GM21737 (cell line): ENCODE results near the gene KRT76.

Source experiments
- ATAC-seq: cut with Tn5 transposase; IDR thresholded peaks from one replicate; pipeline ENCODE4 v1.9.1; 2021; ENCODE audit warnings: mild to moderate bottlenecking, moderate library complexity; ENCODE audit not compliant: unreplicated experiment

The KRT76 gene

DNA sequence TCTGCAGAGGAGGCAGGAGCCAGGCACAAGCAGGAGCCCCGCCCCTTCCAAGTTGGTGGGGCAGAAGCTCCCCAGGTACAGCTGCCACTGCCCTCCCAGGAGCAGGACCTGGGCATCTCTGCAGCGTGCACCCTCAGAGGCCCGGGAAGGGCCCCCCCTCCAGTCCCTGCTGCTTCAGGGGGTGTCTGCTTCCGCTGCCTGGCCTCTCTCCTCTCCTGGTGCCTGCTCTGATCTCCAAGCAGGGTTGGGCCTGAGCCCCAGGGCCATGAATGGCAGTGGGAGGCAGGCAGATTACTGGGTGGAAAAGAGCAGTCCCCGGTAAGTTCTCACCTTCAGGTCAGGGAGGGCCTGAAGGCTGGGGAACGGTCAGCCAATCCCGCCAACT, 35.0 kb downstream of the KRT76 start:
- ATAC-seq = no peak

DNA sequence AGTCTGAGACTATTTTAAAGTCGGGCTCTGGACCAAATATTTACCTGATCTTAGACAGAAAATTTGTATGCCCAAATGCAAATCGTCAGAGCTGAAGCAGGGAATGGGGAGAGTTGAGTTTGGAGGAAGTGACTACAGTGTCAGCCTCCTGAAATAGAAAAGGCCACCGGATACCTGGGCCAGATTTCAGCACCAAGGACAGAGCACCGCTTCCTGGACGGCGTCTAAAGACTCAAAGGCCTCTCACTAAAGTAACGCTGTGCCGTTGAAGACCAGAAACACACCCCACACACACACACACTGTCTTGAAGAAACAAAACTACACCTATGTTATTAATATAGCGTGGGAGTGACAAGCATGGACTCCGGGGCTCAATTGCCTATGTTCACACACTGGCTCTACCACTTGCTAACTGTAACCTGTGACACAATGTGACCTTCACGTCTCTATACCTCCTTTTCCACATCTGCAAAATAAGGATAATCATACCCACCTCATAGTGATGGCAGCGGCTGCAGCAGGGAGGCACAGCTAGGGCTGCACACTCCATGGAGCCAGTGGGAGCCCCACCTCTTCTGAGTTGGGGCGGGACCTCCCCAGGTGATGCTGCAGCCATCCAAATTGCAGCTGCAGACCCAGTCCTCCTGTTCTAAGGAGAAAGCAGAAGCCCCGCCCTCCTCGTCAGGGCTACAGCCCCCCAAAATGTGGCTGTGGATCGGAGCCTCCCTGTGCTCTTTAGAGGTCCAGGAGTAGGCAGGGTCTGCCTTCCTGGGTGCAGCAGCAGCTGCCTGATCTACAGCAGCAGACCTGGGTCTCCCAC, 35.6 kb downstream of the KRT76 start:
- no peak for ATAC-seq

DNA sequence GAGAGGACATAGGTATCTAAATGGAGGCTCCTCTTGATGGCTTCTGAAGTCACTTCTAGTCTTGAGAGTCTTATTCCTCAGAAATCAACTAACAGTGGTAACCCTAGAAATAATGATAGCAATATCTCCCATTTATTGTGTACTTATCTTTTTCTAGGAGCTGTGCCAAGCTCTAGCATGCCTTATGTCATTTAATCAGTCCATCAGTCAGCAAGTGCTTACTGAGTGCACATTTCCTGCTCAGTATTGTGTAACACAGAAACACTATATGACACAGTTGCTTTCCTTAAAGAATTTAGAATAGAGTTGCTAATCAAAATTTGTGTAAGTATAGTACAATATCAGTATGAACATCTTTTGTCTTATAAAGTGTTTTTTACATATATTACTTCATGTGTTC, 36.6 kb downstream of the KRT76 start:
- ATAC-seq = no peak

DNA sequence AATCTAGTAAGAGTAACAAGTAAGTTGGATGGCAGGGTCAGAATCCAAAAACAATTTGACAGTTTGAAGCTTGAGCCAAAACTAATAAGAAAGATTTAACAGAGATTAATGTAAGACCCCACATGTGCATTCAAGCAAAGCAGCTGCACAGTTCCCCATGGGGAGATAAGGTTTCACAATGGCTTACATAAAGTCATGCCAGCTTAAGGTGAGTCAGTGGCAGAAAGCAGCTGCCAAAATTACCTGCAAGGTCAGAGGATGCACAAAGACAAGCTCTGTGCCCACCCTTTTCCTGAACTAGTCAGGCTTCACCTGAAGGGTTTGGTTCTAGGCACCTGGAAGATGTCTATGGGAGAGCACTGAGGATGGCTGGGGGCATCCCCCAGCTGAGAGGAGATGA, 37.2 kb downstream of the KRT76 start:
- ATAC-seq = no peak

DNA sequence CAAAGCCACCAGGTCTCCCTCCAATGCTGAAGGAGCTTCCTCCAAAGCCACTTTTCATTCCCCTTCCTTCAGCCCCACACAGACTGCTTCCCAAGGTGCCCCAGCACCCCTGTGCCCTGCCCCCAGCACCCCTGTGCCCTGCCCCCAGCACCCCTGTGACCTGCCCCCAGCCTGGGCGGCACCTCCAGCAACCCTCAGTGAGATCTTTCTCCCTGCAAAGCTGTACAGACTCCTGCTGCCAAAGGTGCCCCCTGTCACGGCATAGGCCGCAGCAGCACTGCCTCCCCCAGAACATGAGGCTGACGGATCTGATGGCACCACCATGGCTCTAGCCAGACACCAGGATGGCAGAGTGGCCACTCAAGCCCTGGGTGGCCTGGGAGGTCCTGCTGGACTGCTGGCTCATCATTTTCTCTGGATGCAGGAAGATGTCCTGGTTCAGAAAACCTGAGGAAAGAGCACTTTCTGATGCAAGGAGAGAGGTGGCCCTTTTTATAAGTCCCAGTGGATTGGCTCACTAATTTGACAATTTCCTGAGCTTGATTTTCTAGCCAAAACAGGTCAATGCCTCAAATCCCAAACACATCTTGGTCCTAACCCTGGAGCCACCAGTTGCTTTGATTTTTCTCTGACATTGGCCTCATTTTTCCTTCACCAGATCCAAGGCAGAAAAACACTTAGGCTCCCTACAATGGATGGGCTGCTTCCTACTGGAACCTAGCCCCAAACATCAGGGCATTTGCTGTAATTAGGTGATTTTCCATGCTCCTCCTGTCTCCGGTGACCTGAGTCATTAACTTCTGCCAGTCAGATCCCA, 41.1 kb downstream of the KRT76 start:
- ATAC-seq = no peak

DNA sequence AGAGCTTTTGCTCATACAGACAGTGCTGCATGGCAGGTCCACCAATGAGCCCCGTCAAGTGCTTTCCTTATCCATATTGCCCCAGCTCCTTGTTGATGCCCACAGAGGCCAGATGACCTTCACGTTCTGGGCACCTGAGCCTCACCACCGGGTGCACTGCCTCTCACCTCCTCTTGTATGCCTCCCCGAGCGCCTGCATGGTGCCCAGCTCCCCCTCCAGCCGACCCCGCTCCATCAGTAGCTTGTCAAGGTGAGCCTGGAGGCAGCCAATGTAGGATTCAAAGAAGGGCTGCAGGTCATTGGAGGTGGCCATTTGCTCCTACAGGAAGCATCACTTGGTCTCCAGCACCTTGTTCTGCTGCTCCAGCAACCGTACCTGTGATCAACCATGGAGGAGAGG, 42.0 kb downstream of the KRT76 start:
- ATAC-seq = no peak

DNA sequence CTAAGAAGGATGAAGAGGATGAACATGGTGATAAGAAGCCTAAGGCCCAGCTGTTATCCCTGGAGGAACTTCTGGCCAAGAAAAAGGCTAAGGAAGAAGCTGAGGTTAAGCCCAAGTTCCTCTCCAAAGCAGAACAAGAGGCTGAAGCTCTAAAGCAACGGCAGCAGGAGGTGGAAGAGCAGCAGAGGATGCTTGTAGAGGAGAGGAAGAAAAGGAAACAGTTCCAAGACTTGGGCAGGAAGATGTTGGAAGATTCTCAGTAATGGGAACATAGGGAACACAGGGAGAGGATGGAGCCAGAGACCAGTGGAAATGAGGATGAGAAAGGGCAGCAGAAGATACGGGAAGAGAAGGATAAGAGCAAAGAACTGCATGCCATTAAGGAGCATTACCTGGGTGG, 46.4 kb downstream of the KRT76 start:
- ATAC-seq = no peak

DNA sequence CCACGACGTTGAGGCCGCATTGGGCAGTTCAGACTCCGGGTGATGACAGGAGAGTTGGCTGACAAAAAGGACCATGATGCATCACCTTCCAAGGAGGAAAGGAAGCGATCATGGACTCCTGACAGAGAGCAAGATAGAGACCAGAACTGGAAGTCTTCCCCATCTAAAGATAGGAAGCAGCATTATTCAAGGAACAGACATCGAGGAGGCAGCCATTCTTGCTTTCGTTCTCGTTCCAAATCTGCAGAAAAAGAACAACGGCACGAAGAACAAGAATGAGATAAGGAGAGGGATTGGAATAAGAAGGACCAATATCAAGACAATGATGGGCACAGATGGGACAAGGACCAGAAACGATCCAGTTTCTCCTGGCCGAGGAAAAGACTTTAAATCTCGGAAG, 46.8 kb downstream of the KRT76 start:
- no peak for ATAC-seq

DNA sequence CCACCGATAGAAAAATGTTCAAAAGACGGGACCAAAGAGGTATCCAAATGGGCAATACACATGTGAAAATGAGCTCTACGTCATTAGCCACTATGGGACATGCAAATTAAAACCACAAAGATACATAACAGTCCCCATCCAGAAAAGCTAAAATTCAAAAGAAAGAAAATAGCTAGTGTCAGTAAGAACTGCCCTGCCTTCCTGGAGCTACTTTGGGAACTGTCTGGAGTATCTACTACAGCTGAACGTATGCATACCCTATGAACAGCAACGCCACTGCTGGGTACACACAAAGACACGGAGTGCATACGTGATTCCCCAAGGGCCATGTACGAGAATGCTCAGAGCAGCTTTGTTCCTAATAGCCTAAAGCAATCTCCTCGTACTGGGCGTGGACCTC, 48.0 kb downstream of the KRT76 start:
- ATAC-seq = no peak

DNA sequence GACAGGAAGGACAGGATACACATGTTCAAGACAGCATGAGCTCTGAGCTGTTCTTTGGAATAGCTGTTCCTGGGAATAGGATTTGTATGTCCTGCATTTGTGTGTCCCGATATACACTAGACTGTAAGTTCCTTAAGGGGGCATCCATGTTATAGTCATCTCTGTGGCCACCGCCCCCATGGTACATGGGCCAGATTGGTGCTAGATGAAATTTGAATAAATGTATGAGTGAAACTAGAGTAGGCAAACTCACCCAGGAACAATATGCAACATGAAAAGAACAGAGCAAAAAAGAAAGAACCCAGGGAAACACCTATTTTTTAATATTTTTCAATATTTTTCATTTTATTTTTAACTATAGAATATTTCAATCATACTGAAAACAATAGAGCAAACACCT, 48.8 kb downstream of the KRT76 start:
- no peak for ATAC-seq

DNA sequence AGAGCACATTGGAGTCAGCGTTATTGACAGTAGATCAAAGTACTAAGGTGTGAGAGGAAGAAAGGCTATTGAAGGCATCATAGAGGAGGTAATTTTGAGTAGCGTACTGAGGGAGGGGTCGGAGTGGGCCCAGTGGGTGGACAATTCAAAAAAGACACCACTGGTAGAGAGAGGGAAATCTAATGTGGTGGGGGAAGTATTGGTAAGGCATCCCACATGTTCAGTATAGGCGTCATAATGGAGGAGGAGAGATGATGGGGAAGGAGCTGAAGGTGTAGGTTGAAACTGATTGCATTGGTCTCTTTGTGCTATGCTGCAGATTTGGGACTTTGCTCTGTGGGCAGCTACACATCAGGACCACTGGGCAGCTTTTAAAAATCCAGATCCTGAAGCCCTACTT, 50.1 kb downstream of the KRT76 start:
- ATAC-seq = no peak

DNA sequence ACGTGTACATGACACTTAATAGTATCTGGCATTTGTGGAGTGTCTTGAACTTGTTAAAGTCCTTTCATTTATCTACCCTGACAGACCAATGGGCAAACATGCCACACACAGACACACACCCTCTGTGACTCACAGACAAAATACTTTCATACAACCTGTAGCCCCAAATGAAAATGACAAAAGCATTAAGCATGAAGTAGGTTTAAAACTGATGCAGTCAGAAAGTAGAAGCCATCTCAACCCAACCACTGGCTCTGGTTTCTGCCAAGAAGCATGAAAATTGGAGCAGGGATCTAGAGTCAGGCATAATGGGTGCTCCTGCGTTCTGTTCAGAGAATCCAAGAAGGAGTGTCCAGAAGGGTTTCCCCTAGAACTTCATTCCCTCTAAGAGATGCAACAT, 50.7 kb downstream of the KRT76 start:
- ATAC-seq = no peak

DNA sequence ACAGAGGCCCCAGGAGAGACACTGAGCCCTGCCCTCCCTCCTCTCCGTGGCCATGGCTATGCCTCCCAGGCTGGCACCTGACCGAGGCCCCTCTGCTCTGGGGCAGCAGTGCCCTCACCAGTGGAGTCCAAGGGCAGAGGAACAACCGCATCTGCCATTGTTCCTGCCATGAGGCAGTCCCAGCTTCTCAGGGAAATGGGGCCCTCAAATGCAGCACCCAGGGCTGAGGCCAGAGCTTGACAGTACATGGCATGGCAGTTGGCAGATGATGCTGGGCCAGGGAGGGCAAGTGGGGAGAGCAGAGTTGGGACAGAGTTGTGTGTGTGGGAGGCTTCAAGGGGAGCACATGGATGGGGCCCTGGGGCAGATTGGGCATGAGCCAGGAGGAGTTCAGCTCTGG, 52.8 kb downstream of the KRT76 start:
- no peak for ATAC-seq

DNA sequence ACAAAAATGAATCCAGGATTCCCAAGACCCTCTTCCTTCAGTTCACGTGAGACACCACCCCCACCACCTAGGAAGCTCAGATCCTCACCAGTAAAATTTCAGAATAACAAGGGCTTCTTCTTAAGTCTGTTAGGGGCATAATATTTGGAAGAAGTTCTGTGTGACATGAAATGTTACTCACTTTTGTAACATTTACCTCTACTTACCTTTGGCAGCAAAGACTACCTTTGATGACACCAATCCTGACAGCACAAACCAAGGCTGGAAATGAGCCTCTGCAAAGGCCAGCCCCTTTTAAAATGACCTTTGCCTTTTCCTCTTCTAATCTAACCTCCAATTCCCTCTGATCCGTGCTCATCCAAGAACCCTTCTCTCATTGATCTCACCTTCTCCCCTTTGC, 54.5 kb downstream of the KRT76 start:
- no peak for ATAC-seq

DNA sequence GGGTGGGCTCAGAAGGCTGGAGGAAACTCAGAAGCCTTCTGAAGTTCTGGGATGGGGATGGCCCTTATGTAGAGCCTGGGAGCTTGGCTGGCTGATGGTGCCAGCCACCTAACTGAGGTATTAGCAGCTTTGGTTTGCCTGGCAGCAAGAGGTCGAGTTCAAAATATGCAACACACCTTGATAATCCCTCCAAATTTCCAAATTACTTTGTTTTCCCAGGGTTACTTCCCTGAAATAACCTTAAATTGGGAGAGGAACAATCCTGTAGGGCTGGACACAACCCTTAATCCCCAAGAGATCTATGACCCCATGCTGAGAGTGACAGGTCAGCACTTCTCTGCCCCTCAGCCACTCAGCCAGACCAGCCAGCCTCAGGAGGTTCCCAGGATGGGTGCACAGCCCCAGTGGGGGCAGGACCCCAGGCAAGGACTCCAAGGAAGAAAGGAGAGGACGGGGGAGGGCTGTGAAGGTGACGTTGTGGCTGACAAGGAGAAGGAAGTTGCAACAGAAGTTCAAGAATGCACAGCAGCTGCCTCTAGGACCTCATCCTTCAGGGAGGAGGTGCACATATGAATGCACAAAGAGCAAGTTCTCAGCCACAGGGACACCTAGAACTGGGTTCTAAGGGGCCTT, 55.2 kb downstream of the KRT76 start:
- ATAC-seq = no peak

DNA sequence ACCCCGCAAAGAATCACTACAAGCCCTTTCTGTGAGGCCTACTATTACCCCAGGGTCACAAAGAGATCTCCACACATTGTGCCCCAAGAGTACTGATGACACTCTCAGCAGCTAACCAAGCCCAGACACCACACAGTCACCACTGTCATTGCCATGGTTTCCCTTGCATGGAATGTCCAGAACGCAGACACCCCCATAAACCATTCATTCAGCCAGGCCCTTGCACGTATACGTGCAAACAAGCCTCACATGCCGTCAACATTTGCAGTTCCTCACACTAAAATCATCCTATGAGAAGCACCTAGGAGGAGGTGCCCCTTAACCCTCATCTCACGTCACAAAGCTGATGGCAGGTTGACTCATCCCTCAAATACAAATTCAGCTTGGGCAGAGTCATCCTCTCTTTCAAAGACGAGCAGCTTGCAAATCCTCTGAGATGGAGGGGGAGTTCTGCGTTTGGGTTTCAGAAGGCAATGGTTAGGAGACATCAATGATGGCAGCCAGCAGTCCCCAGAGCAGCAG, 56.7 kb downstream of the KRT76 start:
- no peak for ATAC-seq
